ENCODE results near the gene DNAH17. TPM values are rescaled to one million over a fixed set of nuclear protein-coding genes. Genes with fewer than 3 reads are reported as not detected.

The DNAH17 gene
- total RNA-seq, 1 experiment from 2014 or later = 0.13 TPM

DNA sequence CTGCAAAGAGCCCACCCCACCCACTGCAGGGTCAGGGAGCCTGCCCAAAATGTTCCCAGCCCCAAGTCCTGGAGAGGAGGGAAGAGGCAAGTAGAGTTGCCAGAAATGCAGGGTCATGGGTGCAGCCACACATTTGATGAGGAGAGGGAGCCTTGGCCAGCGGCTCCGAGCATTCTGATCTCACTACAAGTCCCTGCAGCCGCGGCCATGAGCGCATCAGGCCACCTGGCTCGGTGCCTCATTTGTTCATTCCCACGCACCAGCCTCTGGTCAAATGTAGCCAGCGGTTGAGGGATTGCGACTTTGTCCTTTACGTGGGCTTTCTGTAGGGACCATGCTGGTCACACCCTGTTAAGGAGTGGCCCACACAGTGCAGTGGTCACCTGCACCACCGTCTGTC, 150.1 kb downstream of the DNAH17 start:
- Histone ChIP-seq H3K9ac (ENCODE audit: extremely low read depth, insufficient read length, low read length) (no peak overlapping the region), H3K4me1 (ENCODE audit: insufficient read depth, low read length) (no peaks in the 10 kb centered on the region; the same call in 1 of the 2 replicates), H3K23ac (ENCODE audit: insufficient read length, low read depth, low read length) (no peak overlapping the region), H4K8ac (replicated peaks; ENCODE audit: insufficient read length, low read depth, low read length) (no peak overlapping the region), H3K27me3 (ENCODE audit: insufficient read depth, low read length) (no peaks in the 10 kb centered on the region), H3K79me1 (ENCODE audit: insufficient read depth, low read depth, low read length, poor library complexity, severe bottlenecking) (no peaks in the 10 kb centered on the region), H2BK15ac (ENCODE audit: low read depth, low read length) (no peak overlapping the region), H4K5ac (ENCODE audit: insufficient read length, low read depth, low read length) (no peak overlapping the region), H4K91ac (ENCODE audit: insufficient read length, low read depth, low read length) (no peak overlapping the region), H3K4ac (ENCODE audit: low read depth, low read length) (no peak overlapping the region), H2BK5ac (ENCODE audit: insufficient read length, low read length) (no peak overlapping the region), H4K20me1 (ENCODE audit: control insufficient read depth, insufficient read depth, insufficient read length) (no peaks in the 10 kb centered on the region), H2AK5ac (ENCODE audit: insufficient read length, low read length) (no peak overlapping the region), H3K23me2 (ENCODE audit: insufficient read length, low read depth, low read length, poor library complexity, severe bottlenecking) (no peaks in the 10 kb centered on the region), H2AFZ (ENCODE audit: low read length) (no peak overlapping the region), H3T11ph (ENCODE audit: low read length) (no peak overlapping the region), H2BK20ac (ENCODE audit: low read depth, low read length, poor library complexity, severe bottlenecking) (no peak overlapping the region), H3K14ac (ENCODE audit: insufficient read depth, low read length) (no peak overlapping the region), H3K79me2 (ENCODE audit: insufficient read depth, low read length) (no peaks in the 10 kb centered on the region), H2BK120ac (ENCODE audit: low read depth, low read length, poor library complexity, severe bottlenecking) (no peak overlapping the region), H3K18ac (ENCODE audit: insufficient read length, low read depth, low read length) (no peak overlapping the region), H2BK12ac (ENCODE audit: insufficient read length, low read depth, low read length) (no peak overlapping the region), H3K4me2 (ENCODE audit: insufficient read depth, insufficient read length, low read length) (no peak overlapping the region), H3K9me3 (ENCODE audit: control insufficient read depth, low read depth, low read length) (no peaks in the 10 kb centered on the region), H3K27ac (ENCODE audit: insufficient read length, low read depth, low read length) (no peak overlapping the region), H3K56ac (ENCODE audit: insufficient read length, low read depth, low read length) (no peak overlapping the region)
- Mint-ChIP-seq H3K4me1 (peaks cover 16 to 17% of the 10 kb centered on the region in 2 experiments), H3K4me3 (no peak overlapping the region), H3K27ac (peak overlapping the region in 1 of 3 experiments; percentile 40; a peak in 1 of 7 replicates), H3K9me3 (no peaks in the 10 kb centered on the region), H3K27me3 (ENCODE audit: low read depth) (no peaks in the 10 kb centered on the region), H3K36me3 (ENCODE audit: insufficient read depth in 1 of 3, low read depth in 3 of 3) (peaks cover 20 to 48% (median 40%) of the 10 kb centered on the region in 3 experiments; a peak in 6 of 7 replicates)
- no CpG with 5 or more reads among the region's 11 CpGs for WGBS (ENCODE audit: extremely low coverage, insufficient read length, low lambda C conversion rate)
- DNase-seq = no peak
- TF ChIP-seq, protein P1, sequence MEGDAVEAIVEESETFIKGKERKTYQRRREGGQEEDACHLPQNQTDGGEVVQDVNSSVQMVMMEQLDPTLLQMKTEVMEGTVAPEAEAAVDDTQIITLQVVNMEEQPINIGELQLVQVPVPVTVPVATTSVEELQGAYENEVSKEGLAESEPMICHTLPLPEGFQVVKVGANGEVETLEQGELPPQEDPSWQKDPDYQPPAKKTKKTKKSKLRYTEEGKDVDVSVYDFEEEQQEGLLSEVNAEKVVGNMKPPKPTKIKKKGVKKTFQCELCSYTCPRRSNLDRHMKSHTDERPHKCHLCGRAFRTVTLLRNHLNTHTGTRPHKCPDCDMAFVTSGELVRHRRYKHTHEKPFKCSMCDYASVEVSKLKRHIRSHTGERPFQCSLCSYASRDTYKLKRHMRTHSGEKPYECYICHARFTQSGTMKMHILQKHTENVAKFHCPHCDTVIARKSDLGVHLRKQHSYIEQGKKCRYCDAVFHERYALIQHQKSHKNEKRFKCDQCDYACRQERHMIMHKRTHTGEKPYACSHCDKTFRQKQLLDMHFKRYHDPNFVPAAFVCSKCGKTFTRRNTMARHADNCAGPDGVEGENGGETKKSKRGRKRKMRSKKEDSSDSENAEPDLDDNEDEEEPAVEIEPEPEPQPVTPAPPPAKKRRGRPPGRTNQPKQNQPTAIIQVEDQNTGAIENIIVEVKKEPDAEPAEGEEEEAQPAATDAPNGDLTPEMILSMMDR (conservative IDR thresholded peaks at IDR 0.05) = no peak

All from H9 (cell line).